Measurements from ENCODE around the gene CAMTA2. TPM values are rescaled to one million over a fixed set of nuclear protein-coding genes. Genes with fewer than 3 reads are reported as not detected.

CAMTA2 gene
- total RNA-seq, 2 donors from 2014 or later, result 17.1 to 48.8 TPM

DNA sequence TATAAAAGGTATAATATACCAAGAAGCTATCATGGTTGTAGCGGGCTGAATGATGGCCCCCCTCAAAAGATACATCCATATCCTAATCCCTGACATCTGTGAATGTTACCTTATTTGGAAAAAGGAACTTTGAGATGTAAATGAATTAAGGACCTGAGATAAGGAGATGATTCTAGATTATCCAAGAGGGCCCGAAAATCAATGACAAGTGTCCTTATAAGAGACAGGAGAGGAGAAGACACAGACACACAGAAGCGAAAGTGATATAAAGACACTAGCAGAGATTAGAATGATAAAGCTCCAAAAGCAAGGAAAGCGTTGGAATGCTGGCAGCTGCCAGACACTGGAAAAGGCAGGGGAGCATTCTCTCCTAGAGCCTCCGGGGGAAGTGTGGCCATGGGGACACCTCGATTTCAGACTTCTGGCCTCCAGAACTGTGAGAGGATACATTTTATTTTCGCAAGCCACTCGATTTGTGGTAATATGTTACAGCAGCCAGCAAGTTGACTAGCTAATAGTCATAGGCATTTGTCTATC lies 67.9 kb downstream of the CAMTA2 start:
- DNase-seq (no peak), ATAC-seq (no peak)
- Histone ChIP-seq H3K27ac (no peak overlapping the region), H3K4me3 (no peak overlapping the region), H3K9me3 (no peaks in the 10 kb centered on the region), H3K36me3 (replicated peaks in 1 of 2; ENCODE audit: insufficient read depth in 1 of 2, low read depth in 2 of 2) (no peaks in the 10 kb centered on the region), H3K27me3 (no peaks in the 10 kb centered on the region), H3K4me1 (no peaks in the 10 kb centered on the region)
- 68 to 73% methylated on average over 8 of the region's 8 CpGs for WGBS, 2 donors
- intact Hi-C loops (cut with DNase I), result loop anchor here (10.0 kb wide), 1 partner anchor 145 kb away; no protein-coding TSS in a partner anchor
- TF ChIP-seq, protein P1, sequence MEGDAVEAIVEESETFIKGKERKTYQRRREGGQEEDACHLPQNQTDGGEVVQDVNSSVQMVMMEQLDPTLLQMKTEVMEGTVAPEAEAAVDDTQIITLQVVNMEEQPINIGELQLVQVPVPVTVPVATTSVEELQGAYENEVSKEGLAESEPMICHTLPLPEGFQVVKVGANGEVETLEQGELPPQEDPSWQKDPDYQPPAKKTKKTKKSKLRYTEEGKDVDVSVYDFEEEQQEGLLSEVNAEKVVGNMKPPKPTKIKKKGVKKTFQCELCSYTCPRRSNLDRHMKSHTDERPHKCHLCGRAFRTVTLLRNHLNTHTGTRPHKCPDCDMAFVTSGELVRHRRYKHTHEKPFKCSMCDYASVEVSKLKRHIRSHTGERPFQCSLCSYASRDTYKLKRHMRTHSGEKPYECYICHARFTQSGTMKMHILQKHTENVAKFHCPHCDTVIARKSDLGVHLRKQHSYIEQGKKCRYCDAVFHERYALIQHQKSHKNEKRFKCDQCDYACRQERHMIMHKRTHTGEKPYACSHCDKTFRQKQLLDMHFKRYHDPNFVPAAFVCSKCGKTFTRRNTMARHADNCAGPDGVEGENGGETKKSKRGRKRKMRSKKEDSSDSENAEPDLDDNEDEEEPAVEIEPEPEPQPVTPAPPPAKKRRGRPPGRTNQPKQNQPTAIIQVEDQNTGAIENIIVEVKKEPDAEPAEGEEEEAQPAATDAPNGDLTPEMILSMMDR (IDR thresholded peaks at IDR 0.05), result no peak
- TF ChIP-seq POLR2A (IDR thresholded peaks at IDR 0.05), result no peak

Small RNA genes lying within 50 kb of the gene (microRNA-seq; reads per million reads assigned to microRNA genes)
- 0 reads per million in 2 donors for gene MIR6864 (ENCODE audit: borderline number of aligned reads in 2 of 2, borderline replicate concordance in 2 of 2)
- 0 to 0.93 reads per million in 2 donors for gene MIR6865 (ENCODE audit: borderline number of aligned reads in 2 of 2, borderline replicate concordance in 2 of 2)

Small RNA genes lying within 50 kb of the gene (small RNA-seq; reads per million reads assigned to genes)
- not detected for gene MIR6864
- gene MIR6865, result not detected

Other genes with a start within 250 kb of the CAMTA2 start
- gene ZMYND15, start 247.8 kb downstream of the CAMTA2 start, total RNA-seq, result 1 to 10 TPM in 1 of 2 donors, under 1 TPM in 1; 0.52 to 2.3 TPM
- gene CXCL16, start 247.7 kb downstream of the CAMTA2 start, total RNA-seq, result 10 to 100 TPM in 1 of 2 donors, 1 to 10 TPM in 1; 3.6 to 27.5 TPM
- gene TM4SF5, start 215.8 kb downstream of the CAMTA2 start, total RNA-seq, result 1 to 10 TPM; 1.8 to 2.0 TPM
- not detected for gene VMO1, start 201.3 kb downstream of the CAMTA2 start, total RNA-seq
- gene GLTPD2, start 198.7 kb downstream of the CAMTA2 start, total RNA-seq, result not detected
- 10 to 100 TPM; 41.5 to 89.0 TPM for gene PSMB6, start 191.5 kb downstream of the CAMTA2 start, total RNA-seq
- gene PLD2, start 180.5 kb downstream of the CAMTA2 start, total RNA-seq, result 10 to 100 TPM; 25.7 to 41.5 TPM
- 10 to 100 TPM; 32.7 to 66.6 TPM for gene MINK1, start 154.3 kb downstream of the CAMTA2 start, total RNA-seq
- gene C17orf107, start 88.1 kb downstream of the CAMTA2 start, total RNA-seq, result 10 to 100 TPM in 1 of 2 donors, 1 to 10 TPM in 1; 5.2 to 11.9 TPM
- 1 to 10 TPM in 1 of 2 donors, under 1 TPM in 1; 0.33 to 1.8 TPM for gene CHRNE, start 84.6 kb downstream of the CAMTA2 start, total RNA-seq
- gene GP1BA, start 55.4 kb downstream of the CAMTA2 start, total RNA-seq, result not detected
- 10 to 100 TPM; 23.7 to 33.2 TPM for gene SLC25A11, start 47.6 kb downstream of the CAMTA2 start, total RNA-seq
- gene RNF167, start 47.4 kb downstream of the CAMTA2 start, total RNA-seq, result 10 to 100 TPM; 23.1 to 37.6 TPM
- gene PFN1, start 39.1 kb downstream of the CAMTA2 start, total RNA-seq, result 100 to 1,000 TPM; 164 to 180 TPM
- gene ENO3, start 36.6 kb downstream of the CAMTA2 start, total RNA-seq, result 1 to 10 TPM; 3.3 to 3.6 TPM
- gene SPAG7, start 19.9 kb downstream of the CAMTA2 start, total RNA-seq, result 10 to 100 TPM; 26.2 to 29.0 TPM
- 1 to 10 TPM in 1 of 2 donors, not detected in 1; 1.0 TPM for gene INCA1, start 9.8 kb upstream of the CAMTA2 start, total RNA-seq
- gene KIF1C, start 10.3 kb upstream of the CAMTA2 start, total RNA-seq, result 10 to 100 TPM; 43.1 to 54.4 TPM
- gene SLC52A1, start 47.8 kb upstream of the CAMTA2 start, total RNA-seq, result not detected
- 1 to 10 TPM; 5.3 to 5.4 TPM for gene ZFP3, start 90.8 kb upstream of the CAMTA2 start, total RNA-seq
- gene ZNF232, start 124.2 kb upstream of the CAMTA2 start, total RNA-seq, result 1 to 10 TPM; 3.9 to 4.0 TPM
- not detected for gene USP6, start 128.4 kb upstream of the CAMTA2 start, total RNA-seq
- 1 to 10 TPM; 4.4 to 6.9 TPM for gene ZNF594, start 204.2 kb upstream of the CAMTA2 start, total RNA-seq
- gene SCIMP, start 247.2 kb upstream of the CAMTA2 start, total RNA-seq, result 1 to 10 TPM in 1 of 2 donors, under 1 TPM in 1; 0.33 to 2.1 TPM

Data from body of pancreas (tissue), 4 donors.